Stimulated activated CD8-positive, alpha-beta memory T cell treated with anti-CD3 and anti-CD28 coated beads, Interleukin-4, amount 100 ng/mL, for 1 hour (primary cell): ENCODE measurements around the gene MAML3.

Source experiments
- DNase-seq, 2 donors: peaks; one replicate each; pipeline ENCODE4 v3.0.0-alpha.2; 2020; ENCODE audit warnings: low read depth in 2 of 2, low spot score in 1 of 2

Gene MAML3

GRCh38 chr4:140127422-140127821, 26.6 kb downstream of the MAML3 start:
- no peak for DNase-seq

GRCh38 chr4:140126261-140126660, 27.7 kb downstream of the MAML3 start:
- DNase-seq = no peak

- no peak for DNase-seq
These were observed 28.6 kb downstream of the MAML3 start for GRCh38 chr4:140125374-140125773.

- DNase-seq = no peak
These were observed 30.2 kb downstream of the MAML3 start for GRCh38 chr4:140123666-140124377.

- no peak for DNase-seq
These were observed 31.1 kb downstream of the MAML3 start for GRCh38 chr4:140122891-140123290.

- DNase-seq = no peak
These were observed 32.3 kb downstream of the MAML3 start for GRCh38 chr4:140121646-140122045.

GRCh38 chr4:140118931-140119640, 34.9 kb downstream of the MAML3 start:
- no peak for DNase-seq

GRCh38 chr4:140117947-140118346, 36.0 kb downstream of the MAML3 start:
- DNase-seq = no peak

GRCh38 chr4:140116442-140117104, 37.4 kb downstream of the MAML3 start:
- no peak for DNase-seq

- no peak for DNase-seq
These were observed 38.8 kb downstream of the MAML3 start for GRCh38 chr4:140115140-140115539.

- DNase-seq = no peak
These were observed 40.3 kb downstream of the MAML3 start for GRCh38 chr4:140113653-140114052.

- DNase-seq = no peak
These were observed 41.4 kb downstream of the MAML3 start for GRCh38 chr4:140112576-140112975.

- DNase-seq = no peak
These were observed 42.7 kb downstream of the MAML3 start for GRCh38 chr4:140111256-140111655.

GRCh38 chr4:140110542-140111215, 43.3 kb downstream of the MAML3 start:
- DNase-seq = no peak

- DNase-seq = no peak
These were observed 44.2 kb downstream of the MAML3 start for GRCh38 chr4:140109737-140110136.

- no peak for DNase-seq
These were observed 44.7 kb downstream of the MAML3 start for GRCh38 chr4:140109292-140109691.

GRCh38 chr4:140108713-140109230, 45.2 kb downstream of the MAML3 start:
- no peak for DNase-seq

GRCh38 chr4:140108243-140108642, 45.7 kb downstream of the MAML3 start:
- no peak for DNase-seq

- DNase-seq = no peak
These were observed 47.6 kb downstream of the MAML3 start for GRCh38 chr4:140106289-140106844.

GRCh38 chr4:140105436-140105835, 48.5 kb downstream of the MAML3 start:
- no peak for DNase-seq

GRCh38 chr4:140103676-140104075, 50.3 kb downstream of the MAML3 start:
- no peak for DNase-seq
